C4-2B (cell line): ENCODE results near the gene VAV3.

Experiments
- H3K27ac ChIP-seq: fragments of 450-650 bp; 2 replicates; pipeline ENCODE4 v1.5.1; 2017
- CTCF ChIP-seq: fragments of 450-650 bp; conservative IDR thresholded peaks from 2 replicates; pipeline ENCODE4 v1.5.1; 2017; ENCODE audit warnings: mild to moderate bottlenecking
- ZFX ChIP-seq: fragments of 450-650 bp; IDR thresholded peaks from 2 replicates; pipeline ENCODE4 v1.6.1; 2017

The VAV3 gene

GRCh38 chr1:107954126-107954525 lies 10.9 kb downstream of the VAV3 start:
- no peak overlapping the region for H3K27ac ChIP-seq
- TF ChIP-seq ZFX, result no peak
- no peak for TF ChIP-seq CTCF

GRCh38 chr1:107953556-107953955 lies 11.4 kb downstream of the VAV3 start:
- H3K27ac ChIP-seq, result no peak overlapping the region
- no peak for TF ChIP-seq CTCF
- no peak for TF ChIP-seq ZFX

DNA sequence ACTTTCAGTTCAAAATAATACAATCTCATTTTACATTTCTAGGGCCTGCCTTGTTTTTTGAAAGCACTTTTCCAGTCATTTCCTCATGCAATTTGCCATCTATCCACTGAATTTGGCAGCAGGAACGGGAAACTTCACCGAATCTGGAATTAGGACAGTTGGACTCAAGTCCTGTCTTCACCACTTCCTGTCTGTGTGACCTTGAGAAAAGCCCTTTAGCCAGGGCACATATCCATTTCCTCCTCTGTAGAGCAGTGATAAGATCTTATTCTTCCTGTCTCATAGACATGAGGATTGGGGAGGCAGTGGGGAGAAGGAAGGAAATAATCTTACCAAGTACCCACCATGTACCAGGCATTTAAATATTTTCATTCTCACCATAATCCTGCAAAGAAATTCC lies 12.0 kb downstream of the VAV3 start:
- TF ChIP-seq ZFX, result no peak
- no peak for TF ChIP-seq CTCF
- no peak overlapping the region for H3K27ac ChIP-seq

GRCh38 chr1:107950464-107950863 lies 14.5 kb downstream of the VAV3 start:
- H3K27ac ChIP-seq, result no peak overlapping the region

DNA sequence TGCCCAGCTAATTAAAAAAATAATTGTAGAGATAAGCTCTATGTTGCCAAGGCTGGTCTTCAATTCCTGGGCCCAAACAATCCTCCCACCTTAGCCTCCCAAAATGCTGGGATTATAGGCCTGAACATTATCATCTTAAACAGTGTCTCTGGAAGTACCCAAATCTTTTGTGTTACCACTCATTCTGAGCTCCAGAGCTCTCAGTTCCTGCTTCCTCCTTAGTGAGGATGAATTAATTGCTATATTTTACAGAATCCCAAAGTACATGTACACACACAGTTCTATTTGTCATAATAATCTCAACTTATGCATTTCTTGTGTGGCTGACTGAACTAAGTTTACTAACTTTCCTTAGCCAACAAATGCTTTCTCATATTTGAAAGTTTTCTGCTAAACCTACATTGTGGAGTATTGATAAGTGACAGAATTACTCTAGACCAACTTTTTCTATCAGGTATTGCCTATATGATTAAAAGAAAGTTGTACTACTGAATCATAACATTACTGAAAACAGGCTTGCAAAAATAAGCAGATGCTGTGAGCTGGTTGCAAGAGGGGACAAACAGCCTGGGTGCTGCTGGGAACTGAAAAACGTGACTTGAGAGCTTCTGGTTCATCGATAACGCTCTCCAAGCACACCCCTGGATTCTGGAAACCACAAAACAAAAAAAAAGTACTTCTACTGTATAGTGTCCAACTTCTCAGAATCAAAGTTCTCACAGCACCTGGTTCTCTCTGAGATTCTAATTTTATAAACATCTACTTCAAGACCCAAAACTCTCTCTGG lies 15.3 kb downstream of the VAV3 start:
- TF ChIP-seq ZFX, result no peak
- no peak for TF ChIP-seq CTCF
- no peak overlapping the region for H3K27ac ChIP-seq

More at GRCh38 chr1:107950464-107950863, 14.5 kb downstream of the VAV3 start:
- TF ChIP-seq CTCF (no peak), ZFX (no peak)

GRCh38 chr1:107946794-107947193 lies 18.2 kb downstream of the VAV3 start:
- no peak overlapping the region for H3K27ac ChIP-seq
- no peak for TF ChIP-seq CTCF
- no peak for TF ChIP-seq ZFX

DNA sequence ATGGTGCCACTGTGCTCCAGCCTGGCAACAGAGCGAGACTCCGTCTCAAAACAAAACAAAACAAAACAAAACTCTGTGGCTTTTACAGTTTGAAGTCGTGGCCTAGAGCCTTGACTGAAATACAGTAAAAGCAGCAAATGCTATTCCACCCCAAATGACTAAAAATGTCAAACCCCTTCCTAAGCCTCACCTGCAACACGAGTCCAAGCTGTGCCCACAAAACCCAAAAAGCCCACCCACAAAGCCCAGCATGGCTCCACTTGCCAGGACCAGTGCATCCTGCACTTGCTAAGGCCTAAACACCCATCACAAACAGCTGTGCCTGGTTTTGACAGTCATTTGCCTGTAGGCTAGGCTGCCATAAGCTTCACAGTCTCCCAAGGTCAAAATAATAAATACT lies 21.3 kb downstream of the VAV3 start:
- H3K27ac ChIP-seq, result no peak overlapping the region
- TF ChIP-seq CTCF, result no peak
- TF ChIP-seq ZFX, result no peak
